HCT116 (cell line): ENCODE measurements around the gene GNG12. TPM values are rescaled to one million over a fixed set of nuclear protein-coding genes. Genes with fewer than 3 reads are reported as not detected.

Source experiments
- ATAC-seq: fragments of 200-7000 bp; cut with Tn5 transposase; 2 replicates; pipeline ENCODE4 v1.9.1; 2020; ENCODE audit warnings: mild to moderate bottlenecking, moderate library complexity
- BruUV-seq: library from RNA; stranded (reverse); fragments of 400-500 nt; replicated peaks from 2 replicates; lab custom pipeline; 2021; lab: Mats Ljungman, UMichigan
- CTCF ChIA-PET: fragments of 300-600 bp; sonication (Branson Sonifier 250); formaldehyde crosslinking; loops from one replicate; lab custom pipeline; 2021; ENCODE audit warnings: antibody characterized with exemption; lab: Charles Lee
- POLR2A ChIA-PET: fragments of 300-600, 350-600 bp; sonication (Branson Sonifier 250); formaldehyde crosslinking; loops from one replicate; lab custom pipeline; 2021; ENCODE audit warnings: antibody characterized with exemption; lab: Charles Lee
- RAD21 ChIA-PET, 2 experiments: fragments of 300-600 bp; sonication (Branson Sonifier 250); formaldehyde crosslinking; loops; one replicate each; lab custom pipeline; 2023; ENCODE audit warnings: low total read pairs in 2 of 2; ENCODE audit not compliant: uncharacterized antibody in 2 of 2, unreplicated experiment in 2 of 2, low non-redundant PET in 1 of 2; lab: Charles Lee
- DNase-seq: peaks from one replicate; pipeline ENCODE4 v3.0.0-alpha.2; 2010; ENCODE audit warnings: low read depth, low spot score
- H2AFZ ChIP-seq: fragments of 200-600 bp; shearing (Covaris generic), sonication (generic); 2 replicates; pipeline ENCODE4 v1.6.1; 2017; ENCODE audit warnings: low read depth, mixed run types, mixed read lengths, antibody characterized with exemption, low read length; ENCODE audit not compliant: poor library complexity, severe bottlenecking
- H3K27ac ChIP-seq: 2 replicates; pipeline ENCODE4 v1.5.1; 2012; ENCODE audit warnings: low read depth, low read length
- H3K27me3 ChIP-seq: fragments of 200-600 bp; sonication (generic); 2 replicates; pipeline ENCODE4 v1.6.1; 2016; ENCODE audit warnings: mixed run types, low read length, mixed read lengths; ENCODE audit not compliant: insufficient read depth
- H3K36me3 ChIP-seq, 2 experiments: fragments of 200-500 bp in 1 of 2; fragments of 200-600 bp in 1 of 2; sonication (Bioruptor generic) in 1 of 2; sonication (generic) in 1 of 2; 2 replicates each; pipeline versions ENCODE4 v1.5.1 to v1.6.1; 2014 to 2016; ENCODE audit warnings: low read length in 2 of 2, inconsistent platforms in 1 of 2, mixed read lengths in 1 of 2, mixed run types in 1 of 2; ENCODE audit not compliant: insufficient read depth in 2 of 2, control insufficient read depth in 1 of 2
- H3K4me1 ChIP-seq, 2 experiments: fragments of 200-600 bp in 1 of 2; sonication (generic) in 1 of 2; 2 replicates each; pipeline versions ENCODE4 v1.5.1 to v1.6.1; 2012 to 2017; ENCODE audit warnings: low read length in 2 of 2, inconsistent platforms in 1 of 2, mild to moderate bottlenecking in 1 of 2, mixed read lengths in 1 of 2, mixed run types in 1 of 2, moderate library complexity in 1 of 2; ENCODE audit not compliant: insufficient read depth in 2 of 2, control insufficient read depth in 1 of 2
- H3K4me2 ChIP-seq: fragments of 200-600 bp; sonication (generic); 2 replicates; pipeline ENCODE4 v1.6.1; 2017; ENCODE audit warnings: mixed run types, low read length, mixed read lengths
- H3K4me3 ChIP-seq, 2 experiments: fragments of 200-600 bp in 1 of 2; sonication (generic) in 1 of 2; replicated peaks in 1 of 2; 2 replicates each; pipeline ENCODE4 v1.5.1; 2011 to 2016; ENCODE audit warnings: low read length in 2 of 2, control low read depth in 1 of 2, low read depth in 1 of 2, mild to moderate bottlenecking in 1 of 2, mixed read lengths in 1 of 2, mixed run types in 1 of 2
- H3K79me2 ChIP-seq: fragments of 200-600 bp; sonication (generic); 2 replicates; pipeline ENCODE4 v1.6.1; 2017; ENCODE audit warnings: mild to moderate bottlenecking, mixed run types, low read length, moderate library complexity, mixed read lengths; ENCODE audit not compliant: insufficient read depth
- H3K9ac ChIP-seq: fragments of 200-600 bp; sonication (generic); 2 replicates; pipeline ENCODE4 v1.6.1; 2016; ENCODE audit warnings: low read length, mixed read lengths
- H3K9me2 ChIP-seq: fragments of 200-600 bp; sonication (generic), shearing (Covaris generic); 2 replicates; pipeline ENCODE4 v1.6.1; 2017; ENCODE audit warnings: mixed run types, mild to moderate bottlenecking, moderate library complexity; ENCODE audit not compliant: insufficient read depth
- H3K9me3 ChIP-seq, 2 experiments: fragments of 200-500 bp in 1 of 2; fragments of 200-600 bp in 1 of 2; sonication (Bioruptor generic) in 1 of 2; sonication (generic) in 1 of 2; 2 replicates each; pipeline ENCODE4 v1.6.1; 2014 to 2017; ENCODE audit warnings: low read length in 2 of 2, mixed read lengths in 2 of 2, inconsistent platforms in 1 of 2, low read depth in 1 of 2, mild to moderate bottlenecking in 1 of 2, mixed run types in 1 of 2, moderate library complexity in 1 of 2; ENCODE audit not compliant: control insufficient read depth in 1 of 2, insufficient read depth in 1 of 2
- H4K20me1 ChIP-seq: fragments of 200-600 bp; sonication (generic), shearing (Covaris generic); 2 replicates; pipeline ENCODE4 v1.6.1; 2017; ENCODE audit warnings: mixed run types, mild to moderate bottlenecking, moderate library complexity; ENCODE audit not compliant: insufficient read depth
- ATF3 ChIP-seq: IDR thresholded peaks from 2 replicates; pipeline ENCODE4 v1.6.1; 2012
- CEBPB ChIP-seq: IDR thresholded peaks from 2 replicates; pipeline ENCODE4 v1.6.1; 2012; ENCODE audit warnings: low read depth
- CTCF ChIP-seq, 3 experiments: fragments of 200-600 bp in 1 of 3; sonication (generic) in 1 of 3; IDR thresholded peaks in 2 of 3; conservative IDR thresholded peaks in 1 of 3; 2 replicates each; pipeline ENCODE4 v1.5.1; 2012 to 2017; ENCODE audit warnings: low read depth in 2 of 3, low read length in 2 of 3, antibody characterized with exemption in 1 of 3, borderline replicate concordance in 1 of 3, control low read depth in 1 of 3, mild to moderate bottlenecking in 1 of 3, mixed read lengths in 1 of 3, mixed run types in 1 of 3, moderate library complexity in 1 of 3; ENCODE audit not compliant: insufficient read depth in 1 of 3
- ELF1 ChIP-seq: IDR thresholded peaks from 2 replicates; pipeline ENCODE4 v1.6.1; 2012; ENCODE audit warnings: low read depth, borderline replicate concordance
- EZH2 ChIP-seq: fragments of 200-600 bp; sonication (generic); IDR thresholded peaks from 2 replicates; pipeline ENCODE4 v1.6.1; 2017; ENCODE audit warnings: antibody characterized with exemption, mixed run types
- EZH2phosphoT487 ChIP-seq: fragments of 200-600 bp; IDR thresholded peaks from 2 replicates; pipeline ENCODE4 v1.6.1; 2018; ENCODE audit warnings: antibody characterized with exemption, borderline replicate concordance
- FOSL1 ChIP-seq: IDR thresholded peaks from 2 replicates; pipeline ENCODE4 v1.6.1; 2012; ENCODE audit warnings: low read depth
- JUND ChIP-seq: IDR thresholded peaks from 2 replicates; pipeline ENCODE4 v1.6.1; 2012
- MAX ChIP-seq: IDR thresholded peaks from 2 replicates; pipeline ENCODE4 v1.6.1; 2012
- POLR2A ChIP-seq: IDR thresholded peaks from 2 replicates; pipeline ENCODE4 v1.7.0; 2011; ENCODE audit warnings: borderline replicate concordance; ENCODE audit not compliant: insufficient read depth, insufficient read length; ENCODE audit errors: extremely low read depth
- POLR2AphosphoS5 ChIP-seq: IDR thresholded peaks from 2 replicates; pipeline ENCODE4 v1.6.1; 2011; ENCODE audit warnings: mild to moderate bottlenecking, low read depth, low read length, moderate library complexity
- RAD21 ChIP-seq: IDR thresholded peaks from 2 replicates; pipeline ENCODE4 v1.6.1; 2012; ENCODE audit warnings: low read depth, mild to moderate bottlenecking
- SP1 ChIP-seq: IDR thresholded peaks from 2 replicates; pipeline ENCODE4 v1.6.1; 2012; ENCODE audit warnings: low read depth
- SRF ChIP-seq: IDR thresholded peaks from 2 replicates; pipeline ENCODE4 v1.6.1; 2012; ENCODE audit warnings: low read depth
- TCF7L2 ChIP-seq: IDR thresholded peaks from 2 replicates; pipeline ENCODE4 v1.7.0; 2011; ENCODE audit warnings: borderline replicate concordance, inconsistent platforms; ENCODE audit not compliant: insufficient read depth, insufficient read length; ENCODE audit errors: extremely low read depth
- YY1 ChIP-seq: IDR thresholded peaks from 2 replicates; pipeline ENCODE4 v1.6.1; 2011; ENCODE audit warnings: low read length, low read depth, moderate library complexity, mild to moderate bottlenecking; ENCODE audit not compliant: insufficient replicate concordance; ENCODE audit errors: extremely low read depth
- ZBTB33 ChIP-seq: IDR thresholded peaks from 2 replicates; pipeline ENCODE4 v1.6.1; 2011; ENCODE audit warnings: mild to moderate bottlenecking, low read length, moderate library complexity; ENCODE audit not compliant: insufficient replicate concordance; ENCODE audit errors: extremely low read depth
- ZFX ChIP-seq: fragments of 450-650 bp; IDR thresholded peaks from 2 replicates; pipeline ENCODE4 v1.6.1; 2017
- ZNF274 ChIP-seq: fragments of 200-500 bp; sonication (Bioruptor generic); IDR thresholded peaks from 2 replicates; pipeline ENCODE4 v1.6.1; 2014; ENCODE audit warnings: mild to moderate bottlenecking, low read depth, low read length, inconsistent platforms
- intact Hi-C: fragments of 100-400 bp; cut with micrococcal nuclease; formaldehyde crosslinking; loops from 2 replicates; pipeline ENCODE4 v1.10.0; 2022
- total RNA-seq: library from RNA; stranded (reverse); gene quantifications from one replicate; pipeline ENCODE4 v1.2.1, GENCODE V29; 2021; ENCODE audit not compliant: unreplicated experiment

GNG12 gene
- total RNA-seq, 1 experiment from 2014 or later, result 49.6 TPM

- Histone ChIP-seq H3K9me2 (no peaks in the 10 kb centered on the region), H3K4me3 (peak within 1 kb of the TSS; percentile 91), H3K27ac (peak within 1 kb of the TSS; percentile 98), H3K9me3 (no peaks in the 10 kb centered on the region), H3K4me2 (peak within 1 kb of the TSS; percentile 90), H3K36me3 (peaks cover 15 to 17% of the 10 kb centered on the region in 2 experiments), H2AFZ (peak within 1 kb of the TSS; percentile 86), H3K27me3 (no peaks in the 10 kb centered on the region), H3K9ac (peak within 1 kb of the TSS; percentile 96), H3K4me1 (peaks cover 28 to 50% of the 10 kb centered on the region in 2 experiments), H3K79me2 (peaks cover 31% of the 10 kb centered on the region), H4K20me1 (peaks cover 4% of the 10 kb centered on the region; the same call in 1 of the 2 replicates)
- ChIA-PET CTCF (interaction anchor here (0.6 to 1.7 kb wide), 6 partner anchors 11 to 432 kb away, joined by 3 to 14 read pairs (median 4); no protein-coding TSS in a partner anchor), POLR2A (interaction anchor here (0.6 to 6.3 kb wide), 41 partner anchors 8 to 760 kb away, joined by 3 to 50 read pairs (median 4); partner anchors contain the start of genes DNAI4 and MIER1), RAD21 (interaction anchor here (0.7 to 3.0 kb wide), 7 partner anchors 15 to 153 kb away, joined by 3 to 10 read pairs (median 6); no protein-coding TSS in a partner anchor)
- intact Hi-C loops, result loop anchor here (1.0 to 10.0 kb wide), 4 partner anchors 120 to 700 kb away; partner anchors contain the start of gene GNG12
- DNase-seq, result peak; percentile 98
- peak; percentile 88 for ATAC-seq
- BruUV-seq, result no TSS peak
- TF ChIP-seq JUND, result no peak; the same call in 1 of the 2 replicates
- TF ChIP-seq CTCF (IDR thresholded peaks at IDR 0.05 in 2 of 3, conservative IDR thresholded peaks at IDR 0.05 in 1 of 3; ENCODE audit: borderline replicate concordance in 1 of 3, insufficient read depth in 1 of 3, low read depth in 2 of 3, low read length in 2 of 3), result no peak
- TF ChIP-seq SRF, result no peak
- TF ChIP-seq RAD21, result 0 out of 2 replicates have a peak, but pooled peaks have one; percentile 24
- TF ChIP-seq EZH2phosphoT487, result no peak
- TF ChIP-seq ZNF274, result no peak
- no peak for TF ChIP-seq YY1
- TF ChIP-seq ATF3, result no peak
- TF ChIP-seq TCF7L2, result peak; percentile 78
- TF ChIP-seq POLR2AphosphoS5, result peak; percentile 100
- TF ChIP-seq MAX, result peak; percentile 71
- peak; percentile 61; the same call in 1 of the 2 replicates for TF ChIP-seq ZFX
- TF ChIP-seq POLR2A, result peak; percentile 99
- TF ChIP-seq ELF1, result no peak
- TF ChIP-seq CEBPB, result no peak
- peak; percentile 31 for TF ChIP-seq ZBTB33
- TF ChIP-seq FOSL1, result no peak; the same call in 1 of the 2 replicates
- TF ChIP-seq EZH2, result no peak
- peak; percentile 74; the same call in 1 of the 2 replicates for TF ChIP-seq SP1
Measured at GRCh38 chr1:67685067-67685557, 148.2 kb downstream of the GNG12 start, which contains the start of gene GADD45A. TSS of gene GADD45A (plus strand) at chr1:67685201. CDS start at chr1:67685495, 294 bp downstream.
